SK-MEL-5 (cell line): ENCODE results near the gene ADAMTSL1. TPM values are rescaled to one million over a fixed set of nuclear protein-coding genes. Genes with fewer than 3 reads are reported as not detected.

Source experiments
- DNase-seq: peaks from one replicate; pipeline ENCODE4 v3.0.0-alpha.2; 2016; ENCODE audit warnings: low read depth, low spot score
- in situ Hi-C: cut with HindIII; loops from 2 replicates; pipeline ENCODE4 v1.10.0; 2016; ENCODE audit warnings: low sequenced_read_pairs, high pct_unique_total_duplicates, low pct_unique_long_range_greater_than_20kb
- total RNA-seq: library from RNA; depleted of rRNA; stranded (reverse); fragments of >200 nt; shearing (Covaris generic); gene quantifications from 2 replicates; pipeline ENCODE4 v1.2.3, GENCODE V29; 2014

ADAMTSL1 gene
- total RNA-seq, 1 experiment from 2014 or later, result not detected

DNA sequence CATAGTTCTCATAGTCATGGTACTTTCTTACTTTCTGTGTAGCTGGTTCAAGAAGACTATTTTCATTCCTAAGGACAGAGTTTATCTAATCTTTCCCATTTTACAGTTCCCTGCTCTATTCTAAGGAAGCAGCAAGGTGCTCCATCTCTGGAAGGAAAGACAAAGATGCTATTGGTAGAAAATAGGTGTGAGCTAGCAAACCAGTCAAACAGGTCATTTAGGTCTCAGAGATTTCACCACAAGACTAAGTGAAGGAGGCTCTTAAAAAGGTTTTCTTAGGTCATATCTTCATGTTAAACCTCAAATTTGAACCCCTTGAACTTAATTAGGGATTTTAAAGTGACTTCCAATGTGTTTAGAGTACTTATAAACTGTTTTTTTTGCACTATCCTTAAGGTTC, 62.6 kb downstream of the ADAMTSL1 start:
- in situ Hi-C loops, result no loop called here
- DNase-seq, result no peak

GRCh38 chr9:18539203-18539693, 65.3 kb downstream of the ADAMTSL1 start:
- in situ Hi-C loops, result no loop called here
- no peak for DNase-seq

GRCh38 chr9:18542837-18543405, 69.0 kb downstream of the ADAMTSL1 start:
- DNase-seq, result no peak

GRCh38 chr9:18543406-18544192, 69.6 kb downstream of the ADAMTSL1 start:
- in situ Hi-C loops, result no loop called here

More at GRCh38 chr9:18542837-18543405, 69.0 kb downstream of the ADAMTSL1 start:
- in situ Hi-C loops, result no loop called here

DNA sequence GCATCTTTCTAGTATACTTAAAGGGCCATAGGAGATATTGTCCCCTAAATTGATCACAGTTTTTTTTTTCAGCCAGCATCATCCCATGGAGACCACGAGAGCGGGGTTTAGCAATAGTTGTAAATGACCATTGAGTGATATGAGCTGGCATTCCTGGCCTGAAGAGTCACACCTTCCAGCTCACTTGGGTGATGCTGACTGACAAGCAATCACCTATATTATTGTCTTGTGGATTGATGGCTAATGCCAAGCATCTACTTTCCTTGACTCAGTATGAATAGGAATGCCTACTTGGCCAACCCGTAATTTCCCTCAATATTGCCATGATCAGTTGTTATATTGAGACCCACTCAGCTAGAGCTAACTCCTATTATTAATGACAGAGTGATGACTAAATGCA, 70.5 kb downstream of the ADAMTSL1 start:
- in situ Hi-C loops, result no loop called here
- DNase-seq, result no peak

More at GRCh38 chr9:18543406-18544192, 69.6 kb downstream of the ADAMTSL1 start:
- no peak for DNase-seq

- no peak for DNase-seq
- in situ Hi-C loops, result no loop called here
Measured at GRCh38 chr9:18545636-18546360, 71.8 kb downstream of the ADAMTSL1 start.

DNA sequence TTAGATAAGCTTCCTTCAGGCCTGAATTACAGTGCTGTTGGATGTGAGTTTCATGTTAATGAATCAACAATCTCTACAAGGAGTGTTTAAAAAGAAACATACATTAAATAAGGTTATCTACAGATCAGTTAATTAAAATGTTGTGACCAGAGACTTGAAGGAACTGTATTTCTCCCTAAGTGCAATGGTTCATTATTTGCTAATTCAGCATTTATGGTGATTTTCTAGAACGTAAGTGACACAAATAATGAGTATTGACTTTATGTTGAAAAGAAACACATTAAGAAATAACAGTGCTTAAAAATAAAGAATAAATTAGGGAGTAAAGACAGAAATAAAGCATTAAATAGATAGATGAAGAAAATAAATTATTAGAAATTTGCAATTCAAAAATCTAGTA, 74.5 kb downstream of the ADAMTSL1 start:
- in situ Hi-C loops, result no loop called here
- DNase-seq, result no peak

- DNase-seq, result no peak
- in situ Hi-C loops, result no loop called here
Measured at GRCh38 chr9:18549772-18550171, 75.8 kb downstream of the ADAMTSL1 start.

DNA sequence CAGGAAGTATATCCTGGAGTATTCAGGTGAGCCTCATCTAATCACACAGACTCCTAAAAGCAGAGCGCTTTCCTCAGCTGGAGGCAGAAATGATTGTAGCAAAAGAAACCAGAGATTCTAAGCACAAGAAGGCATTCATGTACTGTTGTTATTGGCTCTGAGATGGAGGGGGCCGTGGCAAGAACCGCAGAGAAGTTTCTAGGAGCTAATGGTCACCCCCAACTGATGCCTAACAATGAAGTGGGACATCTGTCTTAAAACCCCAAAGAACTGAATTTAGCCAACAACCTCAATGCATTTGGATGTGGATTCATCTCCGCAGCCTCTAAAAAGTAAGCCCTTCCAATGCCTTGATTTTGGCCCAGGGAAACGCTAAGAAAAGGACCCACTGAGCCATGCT, 76.3 kb downstream of the ADAMTSL1 start:
- DNase-seq, result no peak
- in situ Hi-C loops, result no loop called here

GRCh38 chr9:18554244-18554643, 80.3 kb downstream of the ADAMTSL1 start:
- no peak for DNase-seq
- in situ Hi-C loops, result no loop called here

GRCh38 chr9:18555105-18555883, 81.3 kb downstream of the ADAMTSL1 start:
- DNase-seq, result no peak
- in situ Hi-C loops, result no loop called here

DNA sequence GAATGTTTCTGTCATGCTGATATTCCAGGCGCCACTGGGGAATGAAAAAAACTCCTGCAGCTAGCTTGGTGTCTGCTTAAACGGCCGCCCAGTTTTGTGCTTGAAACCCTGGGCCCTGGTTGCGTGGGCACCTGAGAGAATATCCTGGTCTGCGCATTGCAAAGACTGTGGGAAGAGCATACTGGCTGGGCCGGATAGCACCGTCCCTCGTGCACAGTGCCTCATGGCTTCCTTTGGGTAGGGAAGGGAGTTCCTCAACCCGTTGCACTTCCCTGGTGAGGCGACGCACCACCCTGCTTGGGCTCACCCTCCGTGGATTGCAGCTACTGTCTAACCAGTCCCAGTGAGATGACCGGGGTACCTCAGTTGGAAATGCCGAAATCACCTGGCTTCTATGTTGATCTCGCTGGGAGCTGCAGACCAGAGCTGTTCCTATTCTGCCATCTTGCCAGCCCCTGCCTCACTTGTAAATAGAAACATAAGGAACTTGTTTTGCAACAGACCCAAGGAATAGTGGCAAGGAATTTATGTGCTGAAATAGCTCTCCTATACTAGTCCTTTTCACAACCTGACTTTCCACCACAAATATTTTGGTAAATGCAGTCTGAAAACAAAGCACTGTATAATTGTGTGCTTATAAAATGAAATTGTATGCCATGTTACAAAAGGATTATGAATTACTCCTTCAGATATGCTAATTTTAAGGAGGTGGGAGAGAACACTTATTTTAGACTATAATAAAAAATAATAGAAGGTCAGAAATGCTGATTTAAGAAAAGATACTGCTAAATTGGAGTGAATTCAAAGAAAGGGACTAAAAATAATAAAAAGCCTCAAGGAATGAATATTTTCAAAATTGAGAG, 90.3 kb downstream of the ADAMTSL1 start:
- in situ Hi-C loops, result no loop called here
- DNase-seq, result no peak

DNA sequence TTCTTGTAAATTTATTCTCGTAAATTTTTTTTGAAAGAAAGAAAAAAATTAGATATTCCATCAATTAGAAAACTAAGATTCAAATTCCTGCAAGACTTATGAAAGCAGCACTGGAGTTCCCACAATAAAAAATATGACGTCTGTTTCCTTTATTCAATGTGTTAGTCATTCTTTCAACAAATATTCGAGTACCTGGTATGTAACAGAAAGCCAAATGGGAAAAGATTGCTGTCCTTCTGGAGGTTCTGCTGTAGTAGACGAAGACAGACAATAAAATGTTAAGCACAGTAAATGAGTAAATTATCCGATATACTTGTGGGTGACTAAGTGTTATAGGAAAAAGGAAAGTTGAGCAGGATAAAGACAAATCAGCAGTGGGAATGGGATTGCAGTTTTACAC, 92.2 kb downstream of the ADAMTSL1 start:
- no peak for DNase-seq
- in situ Hi-C loops, result no loop called here

- in situ Hi-C loops, result no loop called here
- DNase-seq, result no peak
Measured at GRCh38 chr9:18568973-18569372, 95.0 kb downstream of the ADAMTSL1 start.

DNA sequence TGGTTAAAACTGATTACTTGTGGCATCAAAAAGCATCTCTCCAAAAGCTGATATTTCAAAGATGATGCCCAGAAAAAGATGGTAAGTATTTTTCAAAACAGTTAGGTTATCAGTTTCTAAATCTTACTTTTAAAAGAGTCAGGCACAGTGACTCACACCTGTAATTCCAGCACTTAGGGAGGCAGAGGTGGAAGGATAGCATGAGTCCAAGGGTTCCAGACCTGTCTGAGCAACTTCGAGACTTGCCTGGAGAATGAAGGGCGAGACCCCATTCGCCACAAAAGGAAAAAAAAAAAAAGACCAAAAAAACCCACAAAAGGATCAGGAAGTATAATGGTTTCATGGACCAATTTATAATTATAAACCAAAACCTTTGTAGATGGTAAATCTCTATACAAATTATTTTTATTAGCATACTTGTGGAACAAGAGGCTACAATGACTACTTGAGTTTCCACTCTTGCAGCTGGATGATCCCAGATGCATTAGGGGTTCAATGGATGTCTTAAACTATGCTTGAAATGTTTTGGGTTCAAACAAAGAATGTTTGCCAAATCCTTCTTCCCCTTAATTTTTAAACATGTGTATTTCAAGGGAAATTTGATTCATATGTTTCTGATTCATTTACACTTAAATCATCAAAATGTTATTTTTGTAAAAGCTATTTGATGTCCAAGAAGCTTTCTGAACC, 96.1 kb downstream of the ADAMTSL1 start:
- DNase-seq, result no peak
- in situ Hi-C loops, result no loop called here

DNA sequence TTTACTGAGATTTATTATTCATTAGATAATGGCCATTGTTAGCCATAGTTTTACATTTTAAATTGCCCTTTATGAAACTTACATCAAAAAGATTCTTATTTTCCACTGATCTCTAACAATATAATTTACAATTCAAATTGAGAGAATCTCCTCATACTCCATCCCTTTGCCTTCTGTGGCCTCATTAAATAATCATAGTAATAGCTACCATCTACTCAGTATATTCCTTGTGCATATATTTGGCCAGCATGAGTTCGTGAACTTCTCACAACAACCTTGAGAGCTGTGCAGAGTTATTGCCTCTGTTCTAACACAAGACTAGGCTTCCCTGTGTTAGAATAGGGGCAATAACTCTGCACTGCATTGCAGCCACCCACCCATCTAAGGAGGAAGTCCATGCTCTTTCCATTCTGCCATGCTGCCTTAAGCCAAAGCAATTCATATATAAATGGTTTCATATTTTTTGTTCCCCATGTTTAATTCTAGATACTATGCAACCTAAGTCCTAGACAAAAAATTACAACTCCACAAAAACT, 99.1 kb downstream of the ADAMTSL1 start:
- DNase-seq, result no peak
- in situ Hi-C loops, result no loop called here
